HEK293T (cell line): ENCODE results near the gene IQSEC1.

Experiments
- CTCF ChIA-PET: fragments of 350-600 bp; formaldehyde crosslinking; extraction: SDS; loops from one replicate; lab custom pipeline; 2021; ENCODE audit warnings: antibody characterized with exemption, inconsistent platforms; lab: Yijun Ruan, JAX
- POLR2A ChIA-PET: fragments of 350-600 bp; formaldehyde crosslinking; extraction: SDS; loops from one replicate; lab custom pipeline; 2020; ENCODE audit warnings: antibody characterized with exemption, inconsistent platforms; lab: Yijun Ruan, JAX
- DNase-seq: peaks from one replicate; pipeline ENCODE4 v3.0.0; 2012; ENCODE audit warnings: mixed read lengths; ENCODE audit errors: extremely low spot score
- ARNT ChIP-seq: fragments of 450-650 bp; IDR thresholded peaks from 2 replicates; pipeline ENCODE4 v1.6.1; 2017; ENCODE audit warnings: mild to moderate bottlenecking
- BHLHE40 ChIP-seq: fragments of 450-650 bp; IDR thresholded peaks from 2 replicates; pipeline ENCODE4 v1.6.1; 2016; ENCODE audit warnings: mild to moderate bottlenecking, moderate library complexity, borderline replicate concordance
- CTBP1 ChIP-seq: fragments of 450-650 bp; IDR thresholded peaks from 2 replicates; pipeline ENCODE4 v1.6.1; 2016; ENCODE audit warnings: borderline replicate concordance
- ELF4 ChIP-seq: fragments of 450-650 bp; IDR thresholded peaks from 2 replicates; pipeline ENCODE4 v1.6.1; 2017; ENCODE audit warnings: antibody characterized with exemption
- FOXA1 ChIP-seq: fragments of 450-650 bp; IDR thresholded peaks from 2 replicates; pipeline ENCODE4 v1.6.1; 2016; ENCODE audit warnings: mild to moderate bottlenecking
- FOXK2 ChIP-seq: fragments of 450-650 bp; IDR thresholded peaks from 2 replicates; pipeline ENCODE4 v1.6.1; 2016; ENCODE audit warnings: mild to moderate bottlenecking
- FOXM1 ChIP-seq: fragments of 450-650 bp; IDR thresholded peaks from 2 replicates; pipeline ENCODE4 v1.6.1; 2017; ENCODE audit warnings: mild to moderate bottlenecking, borderline replicate concordance
- HDGF ChIP-seq: fragments of 450-650 bp; IDR thresholded peaks from 2 replicates; pipeline ENCODE4 v1.6.1; 2017; ENCODE audit warnings: antibody characterized with exemption, borderline replicate concordance
- L3MBTL2 ChIP-seq: fragments of 450-650 bp; conservative IDR thresholded peaks from 2 replicates; pipeline ENCODE4 v1.6.1; 2016; ENCODE audit warnings: mild to moderate bottlenecking
- LEF1 ChIP-seq: fragments of 450-650 bp; IDR thresholded peaks from 2 replicates; pipeline ENCODE4 v1.6.1; 2017; ENCODE audit warnings: mild to moderate bottlenecking, borderline replicate concordance
- NFRKB ChIP-seq: fragments of 450-650 bp; IDR thresholded peaks from 2 replicates; pipeline ENCODE4 v1.6.1; 2016; ENCODE audit warnings: mild to moderate bottlenecking, moderate library complexity
- SP1 ChIP-seq: fragments of 450-650 bp; IDR thresholded peaks from 2 replicates; pipeline ENCODE4 v1.6.1; 2017
- SUZ12 ChIP-seq: fragments of 450-650 bp; IDR thresholded peaks from 2 replicates; pipeline ENCODE4 v1.6.1; 2016; ENCODE audit warnings: mild to moderate bottlenecking
- TARDBP ChIP-seq: fragments of 450-650 bp; IDR thresholded peaks from 2 replicates; pipeline ENCODE4 v1.6.1; 2016
- ZNF384 ChIP-seq: fragments of 450-650 bp; IDR thresholded peaks from 2 replicates; pipeline ENCODE4 v1.6.1; 2016
- TF ChIP-seq, protein P1 (sequence below): fragments of 450-650 bp; IDR thresholded peaks from 2 replicates; pipeline ENCODE4 v1.6.1; 2016

The IQSEC1 gene

DNA sequence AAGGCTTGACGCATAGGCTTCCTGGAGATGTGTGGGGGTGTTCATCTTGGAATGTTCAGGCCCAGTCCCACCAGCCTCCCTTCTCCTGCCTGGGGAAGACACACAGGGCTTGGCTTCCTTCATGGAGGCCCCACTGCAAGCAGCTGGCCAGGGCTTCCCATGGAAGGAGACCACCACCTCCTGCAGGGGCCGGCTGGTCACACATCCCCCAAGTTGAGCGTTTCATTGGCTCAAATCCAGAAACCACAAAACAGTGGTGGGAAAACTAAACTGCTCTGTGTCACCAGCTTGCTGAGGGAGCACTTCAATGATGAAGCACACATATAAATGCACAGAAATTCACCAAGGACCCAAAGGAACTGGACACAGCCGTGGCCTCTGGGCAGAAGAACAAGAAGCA lies 8.3 kb downstream of the IQSEC1 start:
- POLR2A ChIA-PET: no interaction called here
- DNase-seq: no peak
- CTCF ChIA-PET: no interaction called here
- TF ChIP-seq HDGF: no peak
- no peak for TF ChIP-seq CTBP1
- no peak for TF ChIP-seq NFRKB
- TF ChIP-seq L3MBTL2: no peak

DNA sequence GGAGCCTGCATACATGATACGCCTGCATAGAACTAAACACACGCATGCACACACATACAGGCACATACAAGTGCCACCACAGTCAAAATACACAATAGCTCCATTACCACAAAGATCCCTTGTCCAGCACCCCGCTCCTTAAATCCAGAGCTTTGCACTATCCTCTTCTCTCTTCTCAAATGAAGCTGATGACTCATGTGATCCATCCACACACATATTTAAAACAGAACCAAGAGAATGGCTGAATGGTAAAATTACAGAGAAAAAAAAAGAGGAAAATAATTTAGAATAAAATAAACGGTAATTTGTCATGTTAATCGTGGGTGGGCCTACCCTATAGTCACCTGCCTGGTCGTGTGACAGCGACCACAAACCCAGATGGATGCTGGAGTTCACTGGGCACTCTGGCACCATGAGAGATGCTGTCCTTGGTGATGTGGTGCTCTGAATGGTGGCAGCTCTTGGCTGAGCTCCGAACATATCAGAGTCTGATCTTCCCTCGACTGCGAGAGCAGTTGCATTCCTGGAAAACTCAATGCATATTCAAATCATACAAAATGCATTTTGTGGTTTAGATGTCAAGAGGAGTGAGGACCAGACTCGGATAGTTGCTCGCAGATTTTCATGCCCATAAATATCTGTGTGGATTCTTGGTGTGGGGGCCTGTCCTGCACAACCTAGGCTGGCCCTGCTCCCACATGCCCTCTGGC lies 8.9 kb downstream of the IQSEC1 start:
- ChIA-PET CTCF (interaction anchor here (1.1 kb wide), 1 partner anchor 28 kb away, joined by 3 read pairs; no protein-coding TSS in a partner anchor), POLR2A (no interaction called here)
- TF ChIP-seq, protein P1, sequence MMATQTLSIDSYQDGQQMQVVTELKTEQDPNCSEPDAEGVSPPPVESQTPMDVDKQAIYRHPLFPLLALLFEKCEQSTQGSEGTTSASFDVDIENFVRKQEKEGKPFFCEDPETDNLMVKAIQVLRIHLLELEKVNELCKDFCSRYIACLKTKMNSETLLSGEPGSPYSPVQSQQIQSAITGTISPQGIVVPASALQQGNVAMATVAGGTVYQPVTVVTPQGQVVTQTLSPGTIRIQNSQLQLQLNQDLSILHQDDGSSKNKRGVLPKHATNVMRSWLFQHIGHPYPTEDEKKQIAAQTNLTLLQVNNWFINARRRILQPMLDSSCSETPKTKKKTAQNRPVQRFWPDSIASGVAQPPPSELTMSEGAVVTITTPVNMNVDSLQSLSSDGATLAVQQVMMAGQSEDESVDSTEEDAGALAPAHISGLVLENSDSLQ: no peak
- TF ChIP-seq CTBP1 (no peak), SUZ12 (no peak), TARDBP (no peak), HDGF (no peak)
- no peak for DNase-seq

DNA sequence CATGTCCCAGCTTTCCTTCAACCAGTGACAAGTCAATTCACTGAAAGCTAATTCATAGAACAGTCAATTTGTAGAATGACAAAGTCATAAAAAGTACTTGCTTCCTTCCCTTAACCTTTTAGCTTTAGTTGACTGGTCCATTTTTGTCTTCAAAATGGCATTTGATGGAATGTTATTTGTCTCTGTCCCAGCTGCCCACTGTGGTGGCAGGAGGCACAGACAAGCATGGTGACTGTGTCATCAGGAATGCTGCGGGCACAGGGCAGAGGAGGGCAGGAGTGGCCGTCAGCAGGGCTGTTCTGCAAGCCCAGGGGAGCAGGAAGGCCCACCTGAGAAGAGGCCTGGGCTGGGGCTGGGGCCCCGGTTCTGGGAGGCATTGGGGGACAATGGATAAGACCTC lies 10.0 kb downstream of the IQSEC1 start:
- TF ChIP-seq NFRKB: no peak
- TF ChIP-seq ARNT: no peak
- no peak for TF ChIP-seq HDGF
- TF ChIP-seq, protein P1: no peak
- no peak for TF ChIP-seq FOXM1
- no peak for TF ChIP-seq SUZ12
- TF ChIP-seq BHLHE40: no peak
- no peak for TF ChIP-seq FOXK2
- no peak for TF ChIP-seq SP1
- ChIA-PET POLR2A (no interaction called here), CTCF (interaction anchor here (1.1 kb wide), 1 partner anchor 29 kb away, joined by 3 read pairs; no protein-coding TSS in a partner anchor)
- DNase-seq: no peak

DNA sequence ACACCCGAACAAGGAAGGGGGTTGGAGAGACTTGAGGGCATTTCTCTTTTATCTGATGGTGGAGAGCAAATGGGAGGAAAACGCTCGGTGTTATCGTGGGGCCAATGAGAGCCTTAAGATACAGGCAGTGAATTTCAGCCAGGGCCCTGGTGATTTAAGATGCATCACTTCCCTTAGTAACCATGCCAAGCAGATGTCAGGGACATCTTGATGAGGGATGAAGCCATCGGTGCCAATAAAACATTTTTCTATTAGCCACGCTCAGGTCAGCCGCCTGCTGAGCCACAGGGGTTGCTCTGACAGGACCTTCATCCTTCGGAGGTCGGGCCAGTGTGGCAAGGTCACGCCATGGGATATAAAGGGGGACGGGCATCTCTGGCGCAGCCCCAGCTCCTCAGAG lies 10.6 kb downstream of the IQSEC1 start:
- ChIA-PET POLR2A (no interaction called here), CTCF (no interaction called here)
- DNase-seq: no peak
- TF ChIP-seq LEF1 (no peak), CTBP1 (no peak)

DNA sequence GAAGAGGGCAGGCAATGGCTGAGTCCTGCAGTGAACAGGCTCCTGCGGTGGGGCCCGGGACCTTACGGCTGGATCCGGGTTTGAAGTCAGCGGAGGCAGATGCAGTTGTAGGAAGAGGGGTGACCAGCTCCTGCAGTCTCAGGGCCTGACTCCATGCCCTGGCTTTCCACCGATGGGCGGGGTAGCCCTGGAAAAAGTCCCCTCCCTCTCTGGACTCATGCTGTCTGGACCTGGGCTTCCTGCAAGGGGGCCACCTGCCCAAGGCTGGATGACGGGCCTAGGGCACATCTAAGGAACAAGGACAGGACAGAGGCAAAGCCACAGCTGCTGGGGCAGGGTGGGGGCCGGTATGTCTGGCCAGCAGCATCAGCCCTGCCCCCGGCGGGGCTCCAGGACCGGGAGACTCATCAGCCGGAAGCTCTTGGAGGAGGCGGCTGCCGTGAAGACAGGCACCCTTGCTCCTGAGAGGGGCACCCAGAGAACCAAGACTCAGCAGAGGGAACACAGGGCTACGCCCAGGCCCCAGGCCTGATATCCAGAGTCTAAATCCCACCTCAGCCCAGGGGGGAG lies 12.8 kb downstream of the IQSEC1 start:
- TF ChIP-seq CTBP1 (no peak), SUZ12 (no peak), LEF1 (no peak), ARNT (no peak), ZNF384 (no peak), NFRKB (no peak), FOXK2 (no peak), TARDBP (no peak), ELF4 (no peak)
- TF ChIP-seq, protein P1: no peak
- CTCF ChIA-PET: no interaction called here
- DNase-seq: no peak
- POLR2A ChIA-PET: no interaction called here

DNA sequence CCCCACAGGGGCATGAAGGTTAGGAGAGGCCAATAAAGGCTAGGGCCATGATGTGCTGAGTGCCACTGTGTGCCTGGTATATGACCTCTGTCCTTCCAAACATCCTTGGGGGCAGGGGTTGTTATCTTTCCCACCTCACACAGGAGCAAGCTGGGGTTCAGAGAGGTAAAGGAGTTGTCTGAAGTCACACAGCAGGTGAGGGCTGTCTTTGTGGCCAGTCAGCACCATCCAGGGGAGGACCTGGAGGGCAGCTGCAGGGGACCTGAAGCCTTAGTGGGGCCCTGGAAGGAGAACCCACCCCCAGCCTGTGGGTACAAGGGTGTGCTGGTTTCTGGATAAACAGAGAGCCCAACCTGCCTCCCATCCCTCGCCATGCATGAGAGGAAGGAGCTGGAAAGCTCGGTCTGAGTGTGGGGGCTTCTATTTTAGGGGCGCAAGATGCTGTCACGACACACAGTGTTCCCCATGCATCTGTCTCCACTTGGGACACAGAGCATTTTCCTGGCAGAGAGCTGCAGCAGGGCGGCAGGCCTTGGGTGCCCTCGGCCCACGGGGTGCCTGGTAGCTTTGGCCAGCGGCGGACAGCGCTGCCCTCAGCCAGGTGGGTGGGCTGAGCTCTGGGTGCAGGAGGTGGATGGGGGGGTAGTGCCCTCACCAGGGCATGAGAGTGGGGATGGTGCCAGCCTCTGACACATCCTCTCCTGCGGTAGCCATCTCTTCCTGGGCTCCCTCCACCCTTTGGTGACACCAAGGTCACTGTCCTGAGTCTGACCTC lies 14.7 kb downstream of the IQSEC1 start:
- CTCF ChIA-PET: no interaction called here
- no peak for TF ChIP-seq ZNF384
- no peak for TF ChIP-seq ELF4
- TF ChIP-seq SUZ12: no peak
- no peak for TF ChIP-seq NFRKB
- TF ChIP-seq LEF1: no peak
- no peak for TF ChIP-seq BHLHE40
- no peak for TF ChIP-seq CTBP1
- no peak for TF ChIP-seq HDGF
- no peak for TF ChIP-seq FOXM1
- TF ChIP-seq, protein P1: no peak
- TF ChIP-seq FOXA1: no peak
- no peak for TF ChIP-seq ARNT
- TF ChIP-seq SP1: no peak
- no peak for TF ChIP-seq L3MBTL2
- no peak for TF ChIP-seq FOXK2
- TF ChIP-seq TARDBP: no peak
- POLR2A ChIA-PET: no interaction called here
- DNase-seq: no peak
